Measurements from ENCODE around the gene REXO5.
"Not testable (repeated sequence)": the region's sequence is repeated elsewhere in the genome, so short reads cannot be mapped to it uniquely, and the experiment has no call there.

The REXO5 gene

GRCh38 chr16:20806168-20807050 is at the start of gene REXO5, which contains the start of gene ERI2:
Gene REXO5 (plus strand): TSS chr16:20806527. CDS start chr16:20806954, 427 bp downstream.
Gene ERI2 (minus strand): TSS chr16:20806472. CDS start chr16:20806430, 42 bp downstream.
- peak; percentile 94 to 96 for DNase-seq

- DNase-seq, result no peak
Observed at GRCh38 chr16:20760346-20760745, 46.0 kb upstream of the REXO5 start.

GRCh38 chr16:20761175-20761574 is 45.2 kb upstream of the REXO5 start:
- no peak for DNase-seq

- no peak for DNase-seq
Observed at GRCh38 chr16:20762404-20763123, 43.8 kb upstream of the REXO5 start.

GRCh38 chr16:20763461-20764232 is 42.7 kb upstream of the REXO5 start, which contains the start of gene ACSM3:
Gene ACSM3 (plus strand): TSS chr16:20764014. CDS start chr16:20770035, 6,021 bp downstream.
- DNase-seq, result no peak

- not testable (repeated sequence) for DNase-seq
Observed at GRCh38 chr16:20764448-20764847, 41.9 kb upstream of the REXO5 start.

GRCh38 chr16:20765732-20766131 is 40.6 kb upstream of the REXO5 start:
- DNase-seq, result no peak

GRCh38 chr16:20766294-20766693 is 40.0 kb upstream of the REXO5 start:
- DNase-seq, result no peak

- DNase-seq, result no peak
Observed at GRCh38 chr16:20767577-20767976, 38.8 kb upstream of the REXO5 start.

- DNase-seq, result no peak
Observed at GRCh38 chr16:20768121-20768520, 38.2 kb upstream of the REXO5 start.

- DNase-seq, result no peak
Observed at GRCh38 chr16:20768818-20769217, 37.5 kb upstream of the REXO5 start.

- no peak for DNase-seq
Observed at GRCh38 chr16:20773679-20774078, 32.6 kb upstream of the REXO5 start.

- DNase-seq, result peak; percentile 13 to 29
Observed at GRCh38 chr16:20774703-20775362, 31.5 kb upstream of the REXO5 start.

- DNase-seq, result no peak
Observed at GRCh38 chr16:20781697-20782096, 24.6 kb upstream of the REXO5 start.

GRCh38 chr16:20782470-20782869 is 23.9 kb upstream of the REXO5 start:
- no peak for DNase-seq

- DNase-seq, result no peak
Observed at GRCh38 chr16:20784204-20784603, 22.1 kb upstream of the REXO5 start.

GRCh38 chr16:20789130-20789529 is 17.2 kb upstream of the REXO5 start:
- DNase-seq, result no peak

GRCh38 chr16:20791923-20792612 is 14.3 kb upstream of the REXO5 start:
- DNase-seq, result no peak

GRCh38 chr16:20798364-20798763 is 8.0 kb upstream of the REXO5 start:
- DNase-seq, result no peak

- no peak for DNase-seq
Observed at GRCh38 chr16:20799599-20799998, 6.7 kb upstream of the REXO5 start.

GRCh38 chr16:20801278-20801677 is 5.0 kb upstream of the REXO5 start:
- no peak for DNase-seq

GRCh38 chr16:20803192-20803560 is 3.2 kb upstream of the REXO5 start:
- no peak for DNase-seq
